Stimulated activated CD4-positive, alpha-beta T cell treated with anti-CD3 and anti-CD28 coated beads, Interleukin-1b, Interleukin-23, amount 100 ng/mL, for 48 hours (primary cell): ENCODE results near the gene MFAP5.
"Not testable (repeated sequence)": the region's sequence is repeated elsewhere in the genome, so short reads cannot be mapped to it uniquely, and the experiment has no call there.

Experiments
- DNase-seq: peaks from one replicate; pipeline ENCODE4 v3.0.0-alpha.2; 2020

Gene MFAP5

DNA sequence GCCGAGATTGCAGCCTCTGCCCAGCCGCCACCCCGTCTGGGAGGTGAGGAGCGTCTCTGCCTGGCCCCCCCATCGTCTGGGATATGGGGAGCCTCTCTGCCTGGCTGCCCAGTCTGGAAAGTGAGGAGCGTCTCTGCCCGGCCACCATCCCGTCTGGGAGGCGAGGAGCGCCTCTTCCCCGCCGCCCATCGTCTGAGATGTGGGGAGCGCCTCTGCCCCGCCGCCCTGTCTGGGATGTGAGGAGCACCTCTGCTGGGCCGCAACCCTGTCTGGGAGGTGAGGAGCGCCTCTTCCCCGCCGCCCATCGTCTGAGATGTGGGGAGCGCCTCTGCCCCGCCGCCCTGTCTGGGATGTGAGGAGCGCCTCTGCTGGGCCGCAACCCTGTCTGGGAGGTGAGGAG, 37.9 kb downstream of the MFAP5 start:
- DNase-seq = not testable (repeated sequence)

DNA sequence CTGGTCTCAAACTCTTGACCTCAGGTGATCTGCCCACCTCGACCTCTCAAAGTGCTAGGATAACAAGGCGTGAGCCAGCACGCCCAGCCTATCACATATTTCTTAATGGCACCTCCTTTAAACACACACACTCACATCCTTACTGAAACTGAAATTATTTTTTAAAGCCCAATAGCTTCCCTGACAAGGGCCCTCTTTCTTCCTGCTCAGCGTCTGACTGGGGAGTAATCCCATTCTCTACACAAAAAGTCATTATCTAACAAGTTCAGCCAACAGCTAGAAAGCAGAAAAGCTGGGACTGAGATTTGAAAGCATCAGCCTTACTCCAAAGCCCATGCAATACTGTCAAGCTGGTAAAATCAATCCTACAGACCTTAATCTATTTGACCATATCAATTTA, 40.0 kb downstream of the MFAP5 start:
- no peak for DNase-seq

DNA sequence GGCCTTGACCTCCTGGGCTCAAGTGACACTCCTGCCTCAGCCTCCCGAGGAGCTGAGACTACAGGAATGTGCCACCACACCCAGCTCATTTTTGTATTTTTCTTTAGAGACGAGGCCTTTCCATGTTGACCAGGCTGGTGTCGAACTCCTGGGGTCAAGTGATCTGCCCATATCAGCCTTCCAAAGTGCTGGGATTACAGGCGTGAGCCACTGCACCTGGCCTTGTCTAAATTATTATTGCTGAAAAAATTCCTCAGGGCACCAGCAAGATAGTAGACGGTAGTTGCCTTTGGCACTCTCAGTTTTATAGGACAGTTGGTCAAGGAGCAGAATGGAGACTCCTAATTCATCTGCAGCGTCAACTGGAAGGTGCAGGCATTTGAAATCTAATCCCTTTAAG, 47.4 kb downstream of the MFAP5 start:
- DNase-seq = no peak

DNA sequence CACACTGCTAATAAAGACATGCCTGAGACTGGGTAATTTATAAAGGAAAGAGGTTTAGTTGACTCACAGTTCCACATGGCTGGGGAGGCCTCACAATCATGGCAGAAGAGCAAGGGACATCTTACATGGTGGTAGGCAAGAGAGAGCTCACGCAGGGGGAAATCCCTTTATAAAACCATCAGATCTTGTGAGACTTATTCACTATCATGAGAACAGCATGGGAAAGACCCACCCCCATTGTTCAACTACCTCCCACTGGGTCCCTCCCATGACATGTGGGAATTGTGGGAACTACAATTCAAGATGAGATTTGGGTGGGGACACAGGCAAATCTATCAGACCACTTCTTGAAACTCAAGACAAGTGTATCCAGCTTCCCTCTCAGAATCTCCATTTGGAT, 48.7 kb downstream of the MFAP5 start:
- DNase-seq = not testable (repeated sequence)

DNA sequence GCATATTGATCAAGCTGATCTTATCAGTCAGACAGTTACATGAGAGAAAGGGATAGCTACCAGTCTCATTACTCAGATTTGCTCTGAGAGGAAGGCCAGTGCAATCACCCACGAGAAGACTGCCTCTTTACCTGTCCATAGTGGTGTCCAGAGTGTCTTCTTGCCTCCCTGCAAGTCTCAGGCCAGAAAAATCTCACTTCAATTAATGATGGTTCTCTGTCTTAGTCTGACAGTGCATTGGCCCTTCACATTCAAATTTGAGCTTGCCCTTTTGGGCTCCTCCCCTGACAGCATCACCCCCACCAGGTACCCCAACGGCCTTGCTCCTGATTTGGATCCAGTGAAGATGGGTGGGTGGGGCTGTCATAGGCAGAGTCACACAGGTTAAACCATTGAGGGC, 50.0 kb downstream of the MFAP5 start, which contains the start of gene AICDA:
Gene AICDA (minus strand): TSS at position 231 of the 400 bp plus-strand sequence. CDS start 92 bp downstream, at position 139.
- no peak for DNase-seq

DNA sequence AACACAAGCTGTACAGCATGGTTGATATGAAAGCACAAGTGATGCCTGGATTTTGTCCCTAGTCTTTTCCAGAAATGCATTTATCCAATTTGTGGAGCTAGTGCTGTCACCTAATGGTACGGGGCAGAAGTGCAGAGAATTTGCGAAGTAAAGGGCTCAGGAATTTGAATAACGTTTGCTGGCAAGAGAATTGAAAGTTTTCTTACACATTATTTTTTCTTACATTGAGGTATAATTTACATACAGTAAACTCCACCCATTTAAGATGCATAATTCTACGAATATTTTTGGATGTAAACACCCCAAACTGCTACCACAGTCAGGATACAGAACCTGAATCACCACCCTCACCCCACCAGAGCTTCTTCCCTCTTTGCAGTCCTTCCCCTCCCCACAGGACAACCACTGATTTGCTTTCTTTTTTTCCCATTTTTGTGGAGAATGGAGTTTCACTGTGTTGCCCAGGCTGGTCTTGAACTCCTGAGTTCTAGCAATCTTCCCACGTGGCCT, 53.5 kb downstream of the MFAP5 start:
- no peak for DNase-seq

DNA sequence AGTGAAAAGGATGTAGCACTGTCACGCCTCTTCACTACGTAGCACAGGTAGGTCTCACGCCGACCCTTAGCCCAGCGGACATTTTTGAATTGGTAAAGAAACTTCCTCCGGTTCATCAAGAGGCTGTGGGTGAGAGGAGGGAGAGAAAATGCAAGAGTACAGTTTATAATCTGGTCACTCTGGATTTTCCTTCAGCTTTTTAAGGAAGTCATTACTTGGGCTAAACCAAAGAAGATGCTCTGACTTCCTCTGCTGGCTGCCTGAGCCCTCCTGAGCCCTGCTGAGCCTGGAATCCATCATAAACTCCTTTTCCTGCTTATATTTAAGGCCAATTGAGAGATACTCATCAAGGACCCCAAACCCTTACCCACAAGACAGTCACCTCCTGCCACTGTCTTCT, 55.7 kb downstream of the MFAP5 start:
- no peak for DNase-seq

DNA sequence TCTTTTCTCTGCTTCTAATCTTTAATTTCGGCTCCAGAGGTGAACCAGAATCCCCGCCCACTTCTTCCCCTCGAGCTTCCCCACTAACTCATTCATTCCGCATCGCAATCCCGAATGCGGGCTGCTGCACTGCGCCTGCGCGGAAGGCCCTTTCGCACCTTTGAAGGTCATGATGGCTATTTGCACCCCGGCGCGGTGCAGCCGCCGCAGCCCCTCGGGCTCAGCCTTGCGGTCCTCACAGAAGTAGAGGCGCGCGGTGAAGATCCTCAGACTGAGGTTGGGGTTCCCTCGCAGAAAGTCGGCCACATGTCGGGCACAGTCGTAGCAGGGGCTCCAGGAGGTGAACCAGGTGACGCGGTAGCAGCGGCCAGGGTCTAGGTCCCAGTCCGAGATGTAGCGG, 57.6 kb downstream of the MFAP5 start:
- no peak for DNase-seq

DNA sequence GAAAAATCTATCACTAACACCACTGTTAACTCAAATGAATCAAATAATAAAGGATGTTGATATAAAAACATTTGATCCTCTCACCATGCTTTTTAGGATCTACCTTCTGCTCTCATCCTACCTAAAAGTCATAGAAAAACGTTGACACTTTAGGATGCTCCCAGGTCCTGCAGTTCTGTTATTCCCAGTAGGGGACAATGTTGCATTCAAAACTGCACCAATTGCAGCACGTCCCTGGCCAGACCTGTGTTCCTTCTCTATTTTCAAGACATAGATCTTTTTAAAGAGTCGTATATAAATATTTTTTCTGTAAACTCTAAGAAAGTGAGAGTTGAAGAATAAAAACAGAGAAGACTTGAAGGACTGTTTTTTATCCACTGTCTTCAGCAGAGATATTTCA, 58.8 kb downstream of the MFAP5 start:
- DNase-seq = no peak

DNA sequence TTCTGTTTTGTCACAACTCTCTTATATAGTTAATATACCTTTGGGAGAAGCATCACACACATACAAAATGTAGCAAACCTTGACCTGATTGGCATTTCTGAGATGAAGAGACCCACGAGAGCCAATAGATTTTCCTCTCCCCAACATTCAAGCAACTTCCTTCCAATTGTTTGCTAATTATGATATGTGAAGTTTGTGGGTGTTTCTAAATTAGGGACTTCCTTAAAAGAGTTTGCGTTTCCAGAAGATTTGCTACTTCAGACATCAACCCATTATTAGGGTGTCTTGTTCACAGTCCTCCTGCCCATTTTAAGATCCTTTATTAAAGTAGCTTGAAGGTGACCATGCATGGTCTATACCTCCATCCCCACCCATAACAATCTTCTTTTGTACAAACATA, 59.3 kb downstream of the MFAP5 start:
- DNase-seq = no peak

DNA sequence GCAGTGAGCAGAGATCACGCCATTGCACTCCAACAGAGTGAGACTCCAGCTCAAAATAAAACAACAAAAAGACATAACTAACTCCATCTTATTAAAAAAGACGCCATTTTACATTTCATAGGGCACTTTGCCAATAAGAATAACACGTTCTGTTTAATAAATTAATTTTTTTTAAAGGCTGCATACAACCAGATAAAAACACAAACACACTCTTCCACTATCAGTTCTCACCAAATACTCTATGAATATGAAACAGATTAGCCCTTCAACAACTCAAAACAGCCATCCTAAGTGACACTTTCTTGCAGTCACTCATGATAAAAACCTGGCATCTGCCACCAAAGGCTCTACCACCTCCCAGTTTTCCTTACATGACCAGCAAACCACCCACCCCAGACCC, 66.1 kb downstream of the MFAP5 start:
- no peak for DNase-seq
